Calu3 (cell line): ENCODE data around the gene MTPN. TPM values are rescaled to one million over a fixed set of nuclear protein-coding genes. Genes with fewer than 3 reads are reported as not detected.

Experiments
- BruUV-seq: library from RNA; stranded (reverse); fragments of 400-500 nt; replicated peaks from 2 replicates; lab custom pipeline; 2021; lab: Mats Ljungman, UMichigan
- CTCF ChIA-PET: fragments of 300-600 bp; sonication (Branson Sonifier 250); formaldehyde crosslinking; loops from one replicate; lab custom pipeline; 2022; ENCODE audit warnings: antibody characterized with exemption; lab: Charles Lee
- DNase-seq: peaks from one replicate; pipeline ENCODE4 v3.0.0; 2022
- H3K27ac Mint-ChIP-seq: one replicate; pipeline ENCODE4 v1.8.0; 2022; ENCODE audit warnings: mixed read lengths; ENCODE audit not compliant: unreplicated experiment
- H3K27me3 Mint-ChIP-seq: one replicate; pipeline ENCODE4 v1.8.0; 2022; ENCODE audit warnings: mixed read lengths; ENCODE audit not compliant: unreplicated experiment
- H3K36me3 Mint-ChIP-seq: one replicate; pipeline ENCODE4 v1.8.0; 2022; ENCODE audit warnings: mild to moderate bottlenecking, moderate library complexity, mixed read lengths; ENCODE audit not compliant: insufficient read depth, unreplicated experiment
- H3K4me1 Mint-ChIP-seq: one replicate; pipeline ENCODE4 v1.8.0; 2022; ENCODE audit warnings: mild to moderate bottlenecking, low read depth, mixed read lengths; ENCODE audit not compliant: unreplicated experiment
- H3K4me3 Mint-ChIP-seq: one replicate; pipeline ENCODE4 v1.8.0; 2022; ENCODE audit warnings: mild to moderate bottlenecking, low read depth, moderate library complexity, mixed read lengths; ENCODE audit not compliant: unreplicated experiment
- H3K9me3 Mint-ChIP-seq: one replicate; pipeline ENCODE4 v1.8.0; 2022; ENCODE audit warnings: low read depth, mixed read lengths; ENCODE audit not compliant: unreplicated experiment
- intact Hi-C: fragments of 100-400 bp; cut with micrococcal nuclease; formaldehyde crosslinking; loops from one replicate; pipeline ENCODE4 v1.10.0; 2022; ENCODE audit not compliant: unreplicated experiment
- total RNA-seq: library from RNA; stranded (reverse); gene quantifications from 2 replicates; pipeline ENCODE4 v1.2.3, GENCODE V29; 2022
- TF ChIP-seq, protein P1 (sequence below): fragments of 200-600 bp; IDR thresholded peaks from one replicate; pipeline ENCODE4 v1.8.0; 2022; ENCODE audit warnings: antibody characterized with exemption; ENCODE audit not compliant: unreplicated experiment

The MTPN gene
- total RNA-seq, 1 experiment from 2014 or later = 122 TPM

DNA sequence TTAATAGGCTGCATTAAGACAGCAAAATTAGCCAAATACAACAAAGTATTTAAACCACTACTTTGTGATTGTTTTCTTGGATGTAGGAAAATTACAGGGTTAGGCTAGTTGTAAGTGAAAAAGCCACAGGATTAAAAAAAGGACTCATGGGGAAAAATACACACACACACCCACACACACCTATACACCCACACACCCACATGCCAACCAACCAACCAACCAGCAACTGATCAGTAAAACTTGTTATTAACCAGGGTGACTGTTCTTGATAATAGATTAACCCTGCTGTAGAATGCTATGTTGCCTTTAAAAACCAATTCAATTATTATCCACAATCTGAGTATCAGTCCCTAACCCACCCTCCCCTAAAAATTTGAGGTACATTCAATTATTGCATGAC is 49.0 kb downstream of the MTPN start:
- Mint-ChIP-seq H3K4me1 (peaks cover 28% of the 10 kb centered on the region), H3K36me3 (peaks cover 5% of the 10 kb centered on the region), H3K27me3 (no peaks in the 10 kb centered on the region), H3K4me3 (no peak overlapping the region), H3K9me3 (no peaks in the 10 kb centered on the region), H3K27ac (no peak overlapping the region)
- no TSS peak for BruUV-seq
- intact Hi-C loops = no loop called here
- TF ChIP-seq, protein P1, sequence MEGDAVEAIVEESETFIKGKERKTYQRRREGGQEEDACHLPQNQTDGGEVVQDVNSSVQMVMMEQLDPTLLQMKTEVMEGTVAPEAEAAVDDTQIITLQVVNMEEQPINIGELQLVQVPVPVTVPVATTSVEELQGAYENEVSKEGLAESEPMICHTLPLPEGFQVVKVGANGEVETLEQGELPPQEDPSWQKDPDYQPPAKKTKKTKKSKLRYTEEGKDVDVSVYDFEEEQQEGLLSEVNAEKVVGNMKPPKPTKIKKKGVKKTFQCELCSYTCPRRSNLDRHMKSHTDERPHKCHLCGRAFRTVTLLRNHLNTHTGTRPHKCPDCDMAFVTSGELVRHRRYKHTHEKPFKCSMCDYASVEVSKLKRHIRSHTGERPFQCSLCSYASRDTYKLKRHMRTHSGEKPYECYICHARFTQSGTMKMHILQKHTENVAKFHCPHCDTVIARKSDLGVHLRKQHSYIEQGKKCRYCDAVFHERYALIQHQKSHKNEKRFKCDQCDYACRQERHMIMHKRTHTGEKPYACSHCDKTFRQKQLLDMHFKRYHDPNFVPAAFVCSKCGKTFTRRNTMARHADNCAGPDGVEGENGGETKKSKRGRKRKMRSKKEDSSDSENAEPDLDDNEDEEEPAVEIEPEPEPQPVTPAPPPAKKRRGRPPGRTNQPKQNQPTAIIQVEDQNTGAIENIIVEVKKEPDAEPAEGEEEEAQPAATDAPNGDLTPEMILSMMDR = no peak
- no peak for DNase-seq
- CTCF ChIA-PET = no interaction called here

DNA sequence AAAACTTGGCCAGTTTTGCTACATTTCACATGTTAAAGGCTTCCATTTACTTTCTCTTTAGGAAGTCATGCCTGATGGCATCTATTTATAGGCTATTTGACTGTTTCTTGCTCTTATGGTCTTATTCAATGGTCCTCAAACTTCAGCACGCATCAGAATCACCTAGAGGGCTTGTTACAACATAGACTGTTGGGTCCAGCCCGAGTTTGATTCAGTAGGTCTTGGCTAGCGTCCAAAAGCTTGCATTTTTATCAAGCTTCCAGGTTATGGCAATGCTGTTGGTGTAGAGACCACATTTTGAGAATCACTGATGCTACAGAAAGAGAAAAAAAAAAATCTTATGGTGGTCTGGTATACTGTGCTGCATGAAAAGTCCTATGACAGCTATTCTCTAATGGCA is 51.9 kb downstream of the MTPN start:
- Mint-ChIP-seq H3K9me3 (no peaks in the 10 kb centered on the region), H3K27ac (no peak overlapping the region), H3K4me3 (no peak overlapping the region), H3K27me3 (no peaks in the 10 kb centered on the region), H3K4me1 (peaks cover 16% of the 10 kb centered on the region), H3K36me3 (peaks cover 5% of the 10 kb centered on the region)
- intact Hi-C loops = no loop called here
- DNase-seq = no peak
- TF ChIP-seq, protein P1 = no peak
- no TSS peak for BruUV-seq
- CTCF ChIA-PET = interaction anchor here (0.6 kb wide), 1 partner anchor 595 kb away, joined by 4 read pairs; no protein-coding TSS in a partner anchor

DNA sequence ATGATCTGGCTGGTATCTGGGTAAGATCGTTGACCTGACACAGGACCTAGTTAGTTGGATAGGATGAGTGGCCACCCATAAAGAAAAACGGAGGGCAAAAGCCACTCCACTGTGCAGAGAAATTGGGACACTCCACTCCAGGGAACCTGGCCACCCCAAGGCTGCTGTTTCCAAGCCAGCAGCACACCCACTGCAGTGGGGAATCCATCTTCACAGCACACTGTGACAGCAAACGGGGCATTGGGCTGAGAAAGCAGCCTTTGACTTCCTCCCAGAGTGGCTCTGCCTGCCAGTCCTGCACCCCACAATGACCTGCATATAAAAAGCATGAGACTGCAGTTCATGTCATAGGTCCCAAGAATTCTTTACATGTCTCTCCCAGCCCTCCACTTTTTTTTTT is 52.9 kb downstream of the MTPN start:
- H3K9me3 Mint-ChIP-seq = no peaks in the 10 kb centered on the region
- no peak overlapping the region for H3K4me3 Mint-ChIP-seq
- DNase-seq = no peak
- TF ChIP-seq, protein P1 = no peak
- intact Hi-C loops = no loop called here
- no peaks in the 10 kb centered on the region for H3K36me3 Mint-ChIP-seq
- H3K27ac Mint-ChIP-seq = no peak overlapping the region
- CTCF ChIA-PET = interaction anchor here (0.7 kb wide), 1 partner anchor 94 kb away, joined by 4 read pairs; no protein-coding TSS in a partner anchor
- H3K4me1 Mint-ChIP-seq = peaks cover 8% of the 10 kb centered on the region
- H3K27me3 Mint-ChIP-seq = no peaks in the 10 kb centered on the region
- BruUV-seq = no TSS peak

DNA sequence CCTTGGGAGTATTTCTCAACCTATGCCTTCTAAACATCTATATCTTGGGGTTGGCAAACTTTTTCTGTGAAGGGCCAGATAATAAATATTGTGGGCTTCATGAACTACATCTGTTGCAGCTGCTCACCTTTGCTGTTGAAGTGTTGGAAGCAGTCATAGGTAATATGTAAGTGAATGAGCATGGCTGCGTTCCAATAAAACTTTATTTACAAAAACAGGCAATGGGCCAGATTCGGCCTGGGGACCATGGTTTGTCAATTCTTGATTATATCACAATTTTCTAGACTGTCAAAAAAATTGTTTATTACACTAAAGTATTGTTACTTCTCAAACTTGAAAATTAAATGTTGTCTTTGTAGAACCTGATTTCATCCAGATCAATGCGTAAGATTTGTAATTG is 54.9 kb downstream of the MTPN start:
- Mint-ChIP-seq H3K9me3 (no peaks in the 10 kb centered on the region), H3K4me3 (no peak overlapping the region), H3K36me3 (no peaks in the 10 kb centered on the region), H3K4me1 (peaks cover 8% of the 10 kb centered on the region), H3K27ac (no peak overlapping the region), H3K27me3 (no peaks in the 10 kb centered on the region)
- BruUV-seq = no TSS peak
- TF ChIP-seq, protein P1 = no peak
- CTCF ChIA-PET = no interaction called here
- DNase-seq = no peak
- intact Hi-C loops = no loop called here
